ENCODE data around the gene SPOCK3. TPM values are rescaled to one million over a fixed set of nuclear protein-coding genes. Genes with fewer than 3 reads are reported as not detected.

Gene SPOCK3
- total RNA-seq, 2 experiments from 2014 or later, result not detected

GRCh38 chr4:167028976-167029375 lies 205.3 kb downstream of the SPOCK3 start:
- intact Hi-C loops (cut with DNase I, micrococcal nuclease), result loop anchor here in 1 of 2 experiments (10.0 kb wide), 1 partner anchor 864 kb away; no protein-coding TSS in a partner anchor
- H3K27ac Mint-ChIP-seq, result no peak overlapping the region

DNA sequence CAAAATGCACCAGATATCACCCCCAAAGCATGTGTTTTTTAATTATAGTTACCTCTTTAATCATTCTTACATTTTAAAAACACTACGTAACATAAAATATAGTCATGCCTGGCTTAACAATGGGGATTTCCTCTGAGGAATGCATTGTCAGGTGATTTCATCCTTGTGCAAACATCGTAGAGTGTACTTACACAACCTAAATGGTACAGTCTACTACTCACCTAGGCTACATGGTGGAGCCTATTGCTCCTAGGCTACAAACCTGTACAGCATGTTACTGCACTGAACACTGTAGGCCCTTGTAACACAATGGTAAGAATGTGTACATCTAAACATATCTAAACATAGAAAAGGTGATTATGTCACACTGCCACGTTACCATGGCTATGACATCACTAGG lies 208.6 kb downstream of the SPOCK3 start:
- ChIA-PET CTCF (no interaction called here), POLR2A (no interaction called here)
- no peak overlapping the region for H3K27ac Mint-ChIP-seq
- H3K9me3 Mint-ChIP-seq (ENCODE audit: low read depth), result no peaks in the 10 kb centered on the region
- no peak overlapping the region for H3K4me3 Mint-ChIP-seq
- ATAC-seq (no peak), DNase-seq (no peak)
- intact Hi-C loops (cut with DNase I, micrococcal nuclease), result loop anchor here in 1 of 2 experiments (10.0 kb wide), 1 partner anchor 861 kb away; no protein-coding TSS in a partner anchor
- H3K4me1 Mint-ChIP-seq, result no peaks in the 10 kb centered on the region
- H3K36me3 Mint-ChIP-seq (ENCODE audit: low read depth), result no peaks in the 10 kb centered on the region
- H3K27me3 Mint-ChIP-seq, result no peaks in the 10 kb centered on the region

More at GRCh38 chr4:167028976-167029375, 205.3 kb downstream of the SPOCK3 start:
- Mint-ChIP-seq H3K4me3 (no peak overlapping the region), H3K27me3 (no peaks in the 10 kb centered on the region), H3K36me3 (ENCODE audit: low read depth) (no peaks in the 10 kb centered on the region), H3K4me1 (no peaks in the 10 kb centered on the region), H3K9me3 (ENCODE audit: low read depth) (no peaks in the 10 kb centered on the region)
- ChIA-PET POLR2A (no interaction called here), CTCF (interaction anchor here (1.2 kb wide), 1 partner anchor 12 kb away, joined by 3 read pairs; no protein-coding TSS in a partner anchor)
- DNase-seq (no peak), ATAC-seq (no peak)

GRCh38 chr4:167023364-167023925 lies 210.8 kb downstream of the SPOCK3 start:
- Mint-ChIP-seq H3K4me1 (no peaks in the 10 kb centered on the region), H3K9me3 (ENCODE audit: low read depth) (no peaks in the 10 kb centered on the region), H3K27me3 (no peaks in the 10 kb centered on the region), H3K4me3 (no peak overlapping the region), H3K27ac (no peak overlapping the region), H3K36me3 (ENCODE audit: low read depth) (no peaks in the 10 kb centered on the region)
- intact Hi-C loops (cut with DNase I, micrococcal nuclease), result loop anchor here (5.0 to 10.0 kb wide), 3 partner anchors 269 to 859 kb away; no protein-coding TSS in a partner anchor
- ChIA-PET CTCF (interaction anchor here (1.4 kb wide), 1 partner anchor 12 kb away, joined by 4 read pairs; no protein-coding TSS in a partner anchor), POLR2A (no interaction called here)
- DNase-seq (no peak), ATAC-seq (no peak)

GRCh38 chr4:167021545-167022155 lies 212.6 kb downstream of the SPOCK3 start:
- no peaks in the 10 kb centered on the region for H3K36me3 Mint-ChIP-seq (ENCODE audit: low read depth)
- H3K27ac Mint-ChIP-seq, result no peak overlapping the region
- H3K9me3 Mint-ChIP-seq (ENCODE audit: low read depth), result no peaks in the 10 kb centered on the region
- ATAC-seq (peak; percentile 30), DNase-seq (peak; percentile 76)
- no peak overlapping the region for H3K4me3 Mint-ChIP-seq
- intact Hi-C loops (cut with DNase I, micrococcal nuclease), result loop anchor here (1.0 to 10.0 kb wide), 8 partner anchors 271 to 1133 kb away; no protein-coding TSS in a partner anchor
- ChIA-PET CTCF (interaction anchor here (0.7 to 1.4 kb wide), 6 partner anchors 9 to 60 kb away, joined by 3 read pairs; no protein-coding TSS in a partner anchor), POLR2A (no interaction called here)
- H3K4me1 Mint-ChIP-seq, result no peaks in the 10 kb centered on the region
- H3K27me3 Mint-ChIP-seq, result no peaks in the 10 kb centered on the region

DNA sequence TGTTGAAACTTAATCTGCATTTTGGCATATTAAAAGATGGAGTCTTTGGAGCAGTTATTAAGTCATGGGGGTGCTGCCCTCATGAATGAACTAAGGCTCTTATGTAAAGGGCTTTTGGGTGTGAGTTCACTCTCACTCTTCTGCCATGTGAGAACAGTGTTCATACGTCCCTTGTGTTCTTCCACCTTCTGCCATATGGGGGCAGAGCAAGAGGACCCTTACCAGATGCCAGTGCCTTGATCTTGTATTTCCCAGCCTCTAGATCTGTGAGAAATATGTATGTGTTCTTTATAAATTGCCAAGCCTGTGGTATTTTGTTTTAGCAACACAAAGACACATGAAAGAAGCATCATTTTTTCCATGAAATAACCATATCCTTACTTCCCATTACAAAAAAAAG lies 213.9 kb downstream of the SPOCK3 start:
- H3K9me3 Mint-ChIP-seq (ENCODE audit: low read depth), result no peaks in the 10 kb centered on the region
- H3K27me3 Mint-ChIP-seq, result no peaks in the 10 kb centered on the region
- CTCF ChIA-PET, result interaction anchor here (1.0 kb wide), 1 partner anchor 1134 kb away, joined by 3 read pairs; no protein-coding TSS in a partner anchor
- no peak overlapping the region for H3K4me3 Mint-ChIP-seq
- POLR2A ChIA-PET, result no interaction called here
- H3K4me1 Mint-ChIP-seq, result no peaks in the 10 kb centered on the region
- no peak for ATAC-seq
- no peak overlapping the region for H3K27ac Mint-ChIP-seq
- DNase-seq, result no peak
- intact Hi-C loops (cut with DNase I, micrococcal nuclease), result loop anchor here (5.0 to 10.0 kb wide), 3 partner anchors 272 to 856 kb away; no protein-coding TSS in a partner anchor
- no peaks in the 10 kb centered on the region for H3K36me3 Mint-ChIP-seq (ENCODE audit: low read depth)

DNA sequence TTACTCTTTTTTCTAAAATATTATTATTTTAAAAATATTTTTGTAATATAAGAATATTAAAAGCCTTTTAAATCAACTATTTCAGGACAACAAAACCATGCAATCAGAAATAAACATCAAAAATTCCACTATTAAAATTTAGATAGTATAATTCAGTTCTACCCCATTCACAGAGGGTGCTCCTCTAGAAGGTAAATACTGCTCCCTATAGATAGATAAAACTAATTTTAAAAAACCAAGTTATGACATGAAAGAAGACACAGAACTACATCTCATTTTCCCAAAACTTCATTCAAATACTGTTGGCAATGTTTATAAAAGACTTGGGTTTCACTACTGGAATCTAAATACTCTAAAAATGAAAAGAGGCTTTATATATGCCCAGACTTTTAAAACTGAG lies 219.3 kb downstream of the SPOCK3 start:
- POLR2A ChIA-PET, result no interaction called here
- H3K4me3 Mint-ChIP-seq, result no peak overlapping the region
- DNase-seq (no peak), ATAC-seq (no peak)
- intact Hi-C loops (cut with DNase I, micrococcal nuclease), result no loop called here
- H3K27me3 Mint-ChIP-seq, result no peaks in the 10 kb centered on the region
- H3K27ac Mint-ChIP-seq, result no peak overlapping the region
- H3K9me3 Mint-ChIP-seq (ENCODE audit: low read depth), result no peaks in the 10 kb centered on the region
- H3K36me3 Mint-ChIP-seq (ENCODE audit: low read depth), result no peaks in the 10 kb centered on the region
- CTCF ChIA-PET, result interaction anchor here (1.3 kb wide), 1 partner anchor 15 kb away, joined by 3 read pairs; no protein-coding TSS in a partner anchor
- H3K4me1 Mint-ChIP-seq, result no peaks in the 10 kb centered on the region

DNA sequence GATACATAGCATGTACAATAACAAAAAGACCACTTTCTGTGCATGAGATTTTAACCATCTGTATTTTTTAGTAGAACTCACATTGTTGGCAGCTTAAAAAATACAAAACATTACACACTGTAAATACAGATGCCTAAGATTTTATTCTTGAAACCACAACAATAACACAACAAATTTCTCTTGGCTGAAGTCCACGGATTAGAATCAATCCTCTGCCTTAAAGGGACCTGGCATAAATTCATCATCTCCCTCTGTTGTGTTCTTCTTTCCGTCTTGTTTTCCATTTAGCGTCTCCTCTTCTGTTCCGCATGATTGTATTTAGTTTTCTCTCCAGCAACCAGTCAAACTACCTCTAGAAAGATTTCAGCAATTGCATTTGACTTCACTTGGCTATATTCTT lies 231.0 kb downstream of the SPOCK3 start:
- Mint-ChIP-seq H3K4me1 (no peaks in the 10 kb centered on the region), H3K4me3 (no peak overlapping the region), H3K36me3 (ENCODE audit: low read depth) (no peaks in the 10 kb centered on the region), H3K27me3 (no peaks in the 10 kb centered on the region), H3K9me3 (ENCODE audit: low read depth) (no peaks in the 10 kb centered on the region), H3K27ac (no peak overlapping the region)
- intact Hi-C loops (cut with DNase I, micrococcal nuclease), result no loop called here
- POLR2A ChIA-PET, result no interaction called here
- no peak for DNase-seq
- CTCF ChIA-PET, result no interaction called here
- no peak for ATAC-seq

- intact Hi-C loops (cut with DNase I, micrococcal nuclease), result no loop called here
- H3K4me1 Mint-ChIP-seq, result no peaks in the 10 kb centered on the region
- no peaks in the 10 kb centered on the region for H3K36me3 Mint-ChIP-seq (ENCODE audit: low read depth)
- CTCF ChIA-PET, result interaction anchor here (0.7 to 1.1 kb wide), 3 partner anchors 8 to 91 kb away, joined by 3 read pairs; no protein-coding TSS in a partner anchor
- H3K4me3 Mint-ChIP-seq, result no peak overlapping the region
- DNase-seq (no peak), ATAC-seq (no peak)
- H3K27ac Mint-ChIP-seq, result no peak overlapping the region
- no peaks in the 10 kb centered on the region for H3K9me3 Mint-ChIP-seq (ENCODE audit: low read depth)
- POLR2A ChIA-PET, result no interaction called here
- no peaks in the 10 kb centered on the region for H3K27me3 Mint-ChIP-seq
These were observed 234.0 kb downstream of the SPOCK3 start for GRCh38 chr4:167000141-167000852.

DNA sequence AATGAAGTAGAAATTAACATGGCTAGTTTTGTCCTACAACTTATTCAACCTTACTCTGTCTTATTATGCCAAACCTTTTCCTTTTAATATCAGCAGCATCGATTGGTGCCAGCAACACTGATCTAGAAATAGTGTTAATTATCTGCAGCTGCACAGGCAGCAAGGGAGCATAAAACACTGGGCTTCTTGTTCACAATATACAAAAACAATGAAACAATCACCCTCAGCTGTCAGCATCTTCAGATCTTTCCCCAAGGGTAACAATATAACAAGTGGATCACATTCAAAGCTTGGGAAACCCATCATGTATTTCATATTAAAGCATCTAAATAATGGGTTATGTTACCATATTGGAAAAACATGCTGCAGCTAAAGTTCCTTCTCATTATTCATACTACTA lies 238.1 kb downstream of the SPOCK3 start:
- ATAC-seq, result no peak
- Mint-ChIP-seq H3K27ac (no peak overlapping the region), H3K36me3 (ENCODE audit: low read depth) (no peaks in the 10 kb centered on the region), H3K9me3 (ENCODE audit: low read depth) (no peaks in the 10 kb centered on the region), H3K4me3 (no peak overlapping the region), H3K4me1 (no peaks in the 10 kb centered on the region), H3K27me3 (no peaks in the 10 kb centered on the region)
- CTCF ChIA-PET, result no interaction called here
- POLR2A ChIA-PET, result no interaction called here
- intact Hi-C loops (cut with DNase I, micrococcal nuclease), result no loop called here
- no peak for DNase-seq

GRCh38 chr4:166994686-166995085 lies 239.6 kb downstream of the SPOCK3 start:
- intact Hi-C loops (cut with DNase I, micrococcal nuclease), result no loop called here
- Mint-ChIP-seq H3K27ac (no peak overlapping the region), H3K4me3 (no peak overlapping the region), H3K4me1 (no peaks in the 10 kb centered on the region), H3K36me3 (ENCODE audit: low read depth) (no peaks in the 10 kb centered on the region), H3K9me3 (ENCODE audit: low read depth) (no peaks in the 10 kb centered on the region), H3K27me3 (no peaks in the 10 kb centered on the region)
- CTCF ChIA-PET, result no interaction called here
- DNase-seq, result no peak
- no peak for ATAC-seq
- POLR2A ChIA-PET, result no interaction called here

- Mint-ChIP-seq H3K4me3 (no peak overlapping the region), H3K27me3 (no peaks in the 10 kb centered on the region), H3K36me3 (ENCODE audit: low read depth) (no peaks in the 10 kb centered on the region), H3K4me1 (no peaks in the 10 kb centered on the region), H3K27ac (no peak overlapping the region), H3K9me3 (ENCODE audit: low read depth) (no peaks in the 10 kb centered on the region)
- intact Hi-C loops (cut with DNase I, micrococcal nuclease), result no loop called here
- ATAC-seq (no peak), DNase-seq (no peak)
- CTCF ChIA-PET, result no interaction called here
- POLR2A ChIA-PET, result no interaction called here
These were observed 243.2 kb downstream of the SPOCK3 start for GRCh38 chr4:166991006-166991561.
